Gastrocnemius medialis (tissue), 4 donors: ENCODE data around the gene KCNC4. TPM values are rescaled to one million over a fixed set of nuclear protein-coding genes. Genes with fewer than 3 reads are reported as not detected.

ENCODE experiments used
- ATAC-seq, 2 donors: fragments of 150-250 bp; one replicate each; pipeline ENCODE4 v1.9.1; 2016
- DNase-seq, 2 donors: peaks; one replicate each; pipeline ENCODE4 v3.0.0-alpha.2; 2019
- H3K27ac ChIP-seq, 4 donors: fragments of 200-600 bp; sonication (generic); 1 replicate in 1 of 4; 2 replicates in 3 of 4; pipeline ENCODE4 v1.5.1; 2016 to 2018; ENCODE audit warnings: mild to moderate bottlenecking in 2 of 4, moderate library complexity in 1 of 4
- H3K27me3 ChIP-seq, 3 donors: fragments of 200-600 bp; sonication (generic) in 2 of 3; 1 replicate in 1 of 3; 2 replicates in 2 of 3; pipeline versions ENCODE4 v1.5.1 to v1.6.0; 2016 to 2019; ENCODE audit warnings: mild to moderate bottlenecking in 1 of 3, moderate library complexity in 1 of 3
- H3K36me3 ChIP-seq, 2 donors: fragments of 200-600 bp; sonication (generic) in 1 of 2; one replicate each; pipeline ENCODE4 v1.5.1; 2017 to 2018
- H3K4me1 ChIP-seq, 2 donors: fragments of 200-600 bp; sonication (generic) in 1 of 2; one replicate each; pipeline ENCODE4 v1.5.1; 2016 to 2017; ENCODE audit warnings: mild to moderate bottlenecking in 2 of 2
- H3K4me3 ChIP-seq, 4 donors: fragments of 200-600 bp; sonication (generic) in 3 of 4; 1 replicate in 1 of 4; 2 replicates in 3 of 4; pipeline ENCODE4 v1.5.1; 2016 to 2019; ENCODE audit warnings: mild to moderate bottlenecking in 2 of 4
- H3K9me3 ChIP-seq, 3 donors: fragments of 200-600 bp; sonication (generic) in 2 of 3; 1 replicate in 1 of 3; 2 replicates in 2 of 3; pipeline ENCODE4 v1.5.1; 2016 to 2019
- POLR2A ChIP-seq, 2 donors: fragments of 450-650 bp; IDR thresholded peaks; one replicate each; pipeline ENCODE4 v1.6.1; 2017; ENCODE audit warnings: antibody characterized with exemption in 2 of 2, mild to moderate bottlenecking in 2 of 2, moderate library complexity in 2 of 2
- in situ Hi-C, 4 donors: fragments of 200-750 bp; cut with MboI; loops; one replicate each; pipeline versions ENCODE4 v1.15.0 to v1.8.0; 2017; ENCODE audit warnings: low sequenced_read_pairs in 4 of 4
- intact Hi-C: fragments of 100-400 bp; cut with DNase I; formaldehyde crosslinking; loops from one replicate; pipeline ENCODE4 v1.15.1; 2023; ENCODE audit warnings: low total_unique reads
- total RNA-seq, 4 donors: library from RNA; depleted of rRNA; stranded (reverse); fragments of >200 nt; gene quantifications; one replicate each; pipeline versions ENCODE4 v1.1.0 to v1.2.3, GENCODE V29; 2016
- TF ChIP-seq, protein P1 (sequence below), 5 experiments: fragments of 450-650 bp in 3 of 5; fragments of 200-600 bp in 2 of 5; sonication (generic) in 2 of 5; IDR thresholded peaks in 4 of 5; conservative IDR thresholded peaks in 1 of 5; 1 replicate in 4 of 5; 2 replicates in 1 of 5; pipeline ENCODE4 v1.5.1; 2016 to 2019; ENCODE audit warnings: antibody characterized with exemption in 5 of 5, mild to moderate bottlenecking in 3 of 5, moderate library complexity in 3 of 5

The KCNC4 gene
- total RNA-seq: 1 to 10 TPM; 3.1 to 9.1 (median 4.1) TPM

GRCh38 chr1:110209715-110210603, at the start of gene KCNC4:
Gene KCNC4, plus strand, starts transcription at chr1:110210314. Its CDS starts 1,186 bp downstream, at chr1:110211500.
- Histone ChIP-seq H3K27me3 (peaks cover 7 to 17% (median 14%) of the 10 kb centered on the region in 3 donors), H3K27ac (peak within 1 kb of the TSS; percentile 75 to 85 (median 84)), H3K4me3 (peak within 1 kb of the TSS; percentile 57 to 88 (median 68)), H3K36me3 (no peaks in the 10 kb centered on the region), H3K9me3 (no peaks in the 10 kb centered on the region), H3K4me1 (peaks cover 5 to 7% of the 10 kb centered on the region in 2 donors)
- TF ChIP-seq, protein P1, sequence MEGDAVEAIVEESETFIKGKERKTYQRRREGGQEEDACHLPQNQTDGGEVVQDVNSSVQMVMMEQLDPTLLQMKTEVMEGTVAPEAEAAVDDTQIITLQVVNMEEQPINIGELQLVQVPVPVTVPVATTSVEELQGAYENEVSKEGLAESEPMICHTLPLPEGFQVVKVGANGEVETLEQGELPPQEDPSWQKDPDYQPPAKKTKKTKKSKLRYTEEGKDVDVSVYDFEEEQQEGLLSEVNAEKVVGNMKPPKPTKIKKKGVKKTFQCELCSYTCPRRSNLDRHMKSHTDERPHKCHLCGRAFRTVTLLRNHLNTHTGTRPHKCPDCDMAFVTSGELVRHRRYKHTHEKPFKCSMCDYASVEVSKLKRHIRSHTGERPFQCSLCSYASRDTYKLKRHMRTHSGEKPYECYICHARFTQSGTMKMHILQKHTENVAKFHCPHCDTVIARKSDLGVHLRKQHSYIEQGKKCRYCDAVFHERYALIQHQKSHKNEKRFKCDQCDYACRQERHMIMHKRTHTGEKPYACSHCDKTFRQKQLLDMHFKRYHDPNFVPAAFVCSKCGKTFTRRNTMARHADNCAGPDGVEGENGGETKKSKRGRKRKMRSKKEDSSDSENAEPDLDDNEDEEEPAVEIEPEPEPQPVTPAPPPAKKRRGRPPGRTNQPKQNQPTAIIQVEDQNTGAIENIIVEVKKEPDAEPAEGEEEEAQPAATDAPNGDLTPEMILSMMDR (IDR thresholded peaks at IDR 0.05 in 4 of 5, conservative IDR thresholded peaks at IDR 0.05 in 1 of 5): peak in 1 of 5 experiments; percentile 5
- TF ChIP-seq POLR2A (IDR thresholded peaks at IDR 0.05): peak; percentile 36 to 54
- ATAC-seq (peak; percentile 65 to 67), DNase-seq (peak; percentile 70 to 73)
- in situ Hi-C loops: loop anchor here in 1 of 4 donors (10.0 kb wide), 1 partner anchor 285 kb away; no protein-coding TSS in a partner anchor
- intact Hi-C loops: loop anchor here (5.0 kb wide), 1 partner anchor 197 kb away; the partner anchor contains the start of gene LAMTOR5

DNA sequence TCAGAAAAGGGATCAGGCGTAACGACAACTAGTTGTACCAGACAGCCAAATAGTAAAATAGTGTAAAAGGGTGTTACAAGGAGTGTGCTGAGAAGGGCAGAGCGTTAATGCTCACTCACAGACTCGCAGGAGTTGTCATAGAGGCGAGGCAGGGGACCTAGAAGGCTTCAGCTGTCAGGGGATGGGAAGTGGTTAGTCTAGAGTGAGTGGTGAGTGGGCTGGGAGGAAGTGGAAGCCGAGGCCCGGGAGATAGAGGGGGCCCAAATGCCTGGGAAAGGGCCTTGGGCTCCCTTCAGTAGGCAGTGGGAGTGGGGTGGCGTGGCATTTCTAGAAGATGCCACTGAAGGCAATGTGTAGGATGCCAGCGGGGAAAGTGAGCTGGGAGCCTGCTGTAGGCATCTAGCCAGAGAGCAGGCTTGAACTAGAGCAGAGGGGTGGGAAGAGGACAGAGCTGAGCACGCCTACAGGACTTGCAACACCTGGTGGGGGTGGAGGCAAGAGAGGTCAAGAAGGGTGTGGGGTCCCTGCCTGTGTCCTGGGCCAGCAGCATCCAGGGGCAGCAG, 49.5 kb upstream of the KCNC4 start:
- in situ Hi-C loops: no loop called here
- ATAC-seq (no peak), DNase-seq (no peak)
- intact Hi-C loops: no loop called here
- Histone ChIP-seq H3K4me1 (no peaks in the 10 kb centered on the region), H3K27ac (no peak overlapping the region), H3K36me3 (no peaks in the 10 kb centered on the region), H3K9me3 (no peaks in the 10 kb centered on the region), H3K27me3 (no peaks in the 10 kb centered on the region), H3K4me3 (no peak overlapping the region)
- TF ChIP-seq POLR2A (IDR thresholded peaks at IDR 0.05): no peak
- TF ChIP-seq, protein P1 (IDR thresholded peaks at IDR 0.05 in 4 of 5, conservative IDR thresholded peaks at IDR 0.05 in 1 of 5): no peak

DNA sequence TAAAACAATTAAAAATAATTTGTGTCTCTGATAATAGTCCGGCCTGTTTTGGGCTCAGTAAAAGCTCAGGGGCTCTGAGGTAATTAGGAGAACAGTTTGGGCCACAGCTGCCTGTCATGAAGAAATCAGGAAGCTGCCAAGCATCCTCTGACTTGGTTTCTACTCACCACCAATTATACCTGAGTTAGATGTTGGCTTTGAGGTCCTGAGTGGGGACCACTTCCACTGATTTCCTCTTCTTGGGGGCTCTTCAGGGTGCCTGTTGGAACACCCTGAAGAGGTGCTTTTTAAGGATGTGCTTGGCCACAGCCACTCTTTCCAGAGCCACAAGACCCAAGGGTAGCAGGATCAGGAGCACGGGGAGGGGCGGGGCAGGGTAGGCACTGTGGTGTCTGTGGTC, 48.9 kb upstream of the KCNC4 start:
- in situ Hi-C loops (no loop called here), intact Hi-C loops (no loop called here)
- H3K4me1 ChIP-seq: no peaks in the 10 kb centered on the region
- H3K36me3 ChIP-seq: no peaks in the 10 kb centered on the region
- ATAC-seq (no peak), DNase-seq (no peak)
- no peaks in the 10 kb centered on the region for H3K27me3 ChIP-seq
- TF ChIP-seq, protein P1 (IDR thresholded peaks at IDR 0.05 in 4 of 5, conservative IDR thresholded peaks at IDR 0.05 in 1 of 5): no peak
- no peak for TF ChIP-seq POLR2A (IDR thresholded peaks at IDR 0.05)
- H3K4me3 ChIP-seq: no peak overlapping the region
- no peaks in the 10 kb centered on the region for H3K9me3 ChIP-seq
- no peak overlapping the region for H3K27ac ChIP-seq

GRCh38 chr1:110161849-110162248, 48.3 kb upstream of the KCNC4 start:
- Histone ChIP-seq H3K4me1 (no peaks in the 10 kb centered on the region), H3K27ac (no peak overlapping the region), H3K4me3 (no peak overlapping the region), H3K9me3 (no peaks in the 10 kb centered on the region), H3K27me3 (no peaks in the 10 kb centered on the region), H3K36me3 (no peaks in the 10 kb centered on the region)
- no peak for ATAC-seq
- DNase-seq: no peak
- in situ Hi-C loops (no loop called here), intact Hi-C loops (no loop called here)
- TF ChIP-seq POLR2A (IDR thresholded peaks at IDR 0.05): no peak
- TF ChIP-seq, protein P1 (IDR thresholded peaks at IDR 0.05 in 4 of 5, conservative IDR thresholded peaks at IDR 0.05 in 1 of 5): no peak
